HG02571 (cell line): ENCODE measurements around the gene ZNF324.
"Not testable (repeated sequence)": the region's sequence is repeated elsewhere in the genome, so short reads cannot be mapped to it uniquely, and the experiment has no call there.

ENCODE experiments used
- ATAC-seq: cut with Tn5 transposase; IDR thresholded peaks from one replicate; pipeline ENCODE4 v1.9.1; 2021; ENCODE audit warnings: mild to moderate bottlenecking, moderate library complexity; ENCODE audit not compliant: unreplicated experiment

ZNF324 gene

DNA sequence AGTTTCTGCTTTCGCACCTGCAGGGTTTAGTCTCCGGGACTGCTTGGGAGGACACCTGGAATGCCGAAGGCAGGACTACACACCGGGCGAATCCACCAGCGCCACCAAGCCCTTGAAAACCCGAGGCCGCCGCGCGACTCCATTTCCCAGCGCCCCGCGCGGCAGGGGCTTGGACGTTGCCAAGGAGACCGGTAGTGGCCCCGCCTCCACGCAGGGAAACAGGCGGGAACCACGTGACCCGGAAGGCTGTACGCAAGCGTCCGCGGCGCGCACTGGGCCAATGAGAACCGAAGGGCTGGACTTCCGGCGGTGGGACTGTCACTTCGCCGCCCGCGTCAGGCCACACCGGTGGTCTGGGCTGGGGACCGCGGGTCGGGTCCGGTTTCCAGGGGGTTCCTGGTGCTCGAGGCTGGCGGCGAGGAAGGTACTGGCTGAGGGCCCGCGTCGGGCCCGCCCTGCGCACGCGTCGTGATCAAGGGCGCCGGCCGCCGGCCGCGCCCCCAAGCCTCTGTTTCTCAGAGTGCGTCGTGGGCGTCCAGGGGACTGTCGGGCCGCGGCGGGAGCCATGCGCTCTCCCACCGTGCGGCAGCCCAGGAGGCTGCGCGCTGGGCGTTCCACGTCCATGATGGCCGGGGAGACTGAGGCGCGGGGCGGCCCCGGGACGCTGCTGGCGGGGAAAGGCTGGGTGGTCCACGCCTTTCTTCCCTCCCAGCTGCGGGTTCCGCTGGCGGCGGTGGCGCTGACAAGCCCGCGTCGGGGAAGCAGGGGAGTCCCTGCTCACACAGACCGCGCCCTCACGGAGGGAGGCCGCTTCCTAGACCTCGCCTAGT lies at the start of gene ZNF324:
Gene ZNF324, plus strand, starts transcription at position 321 of the 830 bp plus-strand sequence. CDS start 2,106 bp downstream, outside the sequence.
- ATAC-seq: peak; percentile 94

DNA sequence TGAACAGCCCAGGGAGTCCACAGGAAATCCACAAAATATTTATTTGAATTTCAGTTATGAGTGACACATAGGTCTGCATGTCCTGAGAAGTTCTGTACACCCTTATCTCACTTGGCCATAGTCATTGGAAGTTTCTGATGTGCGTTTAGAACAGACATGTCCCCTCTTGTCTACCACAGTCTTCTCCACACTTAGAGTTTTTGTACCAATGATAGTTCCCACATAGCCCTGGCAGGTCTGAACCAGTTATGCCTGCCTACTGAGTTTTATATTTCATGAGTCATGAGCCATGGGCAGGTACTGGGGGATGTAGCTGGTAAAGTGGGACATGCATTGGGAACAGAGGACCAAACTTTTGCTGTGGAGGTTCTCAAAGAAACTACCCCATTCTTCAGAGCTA lies 38.3 kb upstream of the ZNF324 start:
- ATAC-seq: no peak

DNA sequence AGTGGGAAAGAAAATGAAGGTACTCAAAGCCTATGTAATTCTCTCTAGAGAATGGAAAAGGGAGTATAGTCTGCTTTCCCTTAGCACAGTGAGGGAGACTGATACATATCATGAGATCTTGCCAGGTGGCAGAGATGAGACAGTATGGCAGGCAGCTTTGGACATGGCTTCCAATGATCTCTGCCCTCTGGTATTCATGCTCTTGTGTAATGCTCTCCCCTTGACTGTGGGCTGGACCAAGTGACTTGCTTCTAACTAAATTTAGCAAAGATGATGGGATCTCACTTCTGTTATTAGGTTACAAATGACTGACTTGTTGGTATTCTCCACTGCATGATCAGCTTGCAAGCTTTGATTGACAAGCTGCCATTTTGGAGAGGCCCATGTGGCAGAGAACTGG lies 37.1 kb upstream of the ZNF324 start:
- no peak for ATAC-seq

DNA sequence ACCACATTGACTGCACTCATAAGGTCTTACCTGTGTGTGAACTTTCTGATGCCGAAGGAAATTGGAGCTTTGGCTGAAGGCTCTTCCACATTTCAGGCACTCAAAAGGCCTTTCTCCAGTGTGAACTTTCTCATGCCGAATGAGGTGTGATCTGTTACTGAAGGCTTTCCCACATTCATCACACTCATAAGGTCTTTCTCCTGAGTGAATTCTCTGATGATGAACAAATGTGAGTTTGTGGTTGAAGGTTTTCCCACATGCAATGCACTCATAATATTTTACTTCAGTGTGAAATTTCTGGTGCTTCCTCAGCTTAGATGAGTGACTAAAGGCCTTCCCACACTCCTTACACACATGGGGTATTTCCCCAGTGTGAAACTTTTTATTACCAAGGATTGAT lies 32.7 kb upstream of the ZNF324 start:
- no peak for ATAC-seq

DNA sequence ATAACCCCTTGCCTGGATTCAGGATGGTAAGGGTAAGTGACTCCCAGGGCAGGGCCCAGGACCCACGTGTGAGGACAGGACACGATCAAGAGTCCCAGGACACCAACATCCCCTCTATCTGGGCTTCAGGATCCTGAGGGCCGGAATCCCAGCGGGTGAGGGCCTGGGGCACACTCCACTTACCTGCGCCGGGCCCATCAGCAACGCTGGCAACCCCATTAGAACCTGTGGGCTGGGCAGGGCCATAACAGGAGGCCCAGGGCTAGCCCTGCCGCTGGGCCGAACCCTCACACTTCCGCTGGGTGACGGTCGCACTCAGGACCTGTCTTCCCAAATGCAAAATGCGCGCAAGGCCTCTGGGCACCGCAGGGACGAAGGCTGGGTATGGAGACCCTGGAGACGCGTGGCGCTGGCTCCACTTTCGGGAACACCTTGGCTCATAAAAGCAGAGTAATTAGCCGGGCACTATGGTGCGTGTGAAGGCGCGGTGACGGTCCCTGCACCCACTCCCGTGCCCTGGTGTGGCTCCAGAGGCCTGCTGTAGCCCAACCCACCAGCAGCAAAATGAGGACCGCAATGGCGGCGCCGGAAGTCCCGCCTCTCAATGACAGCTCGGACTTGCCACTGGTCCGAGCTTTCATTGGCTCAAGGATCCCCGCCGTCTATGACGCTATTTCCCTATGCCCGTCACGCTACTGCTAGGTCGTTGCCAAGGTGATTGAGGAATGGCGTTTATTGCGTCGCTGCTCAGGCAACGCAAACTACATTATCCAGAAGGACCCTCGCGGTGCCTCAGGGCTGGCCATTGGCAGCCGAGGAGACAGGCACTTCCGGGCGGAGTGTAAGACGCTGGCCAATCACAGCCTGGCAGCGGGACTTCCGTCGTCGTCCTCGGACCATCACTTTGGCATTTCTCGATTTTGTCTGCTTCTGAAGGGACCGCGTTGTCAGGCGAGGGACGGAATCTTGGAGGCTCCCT lies 27.0 kb upstream of the ZNF324 start, which contains the start of gene ZNF132:
Gene ZNF132, minus strand, starts transcription at position 578 of the 979 bp plus-strand sequence. Its CDS starts 332 bp downstream, at position 246.
- ATAC-seq: peak; percentile 91

DNA sequence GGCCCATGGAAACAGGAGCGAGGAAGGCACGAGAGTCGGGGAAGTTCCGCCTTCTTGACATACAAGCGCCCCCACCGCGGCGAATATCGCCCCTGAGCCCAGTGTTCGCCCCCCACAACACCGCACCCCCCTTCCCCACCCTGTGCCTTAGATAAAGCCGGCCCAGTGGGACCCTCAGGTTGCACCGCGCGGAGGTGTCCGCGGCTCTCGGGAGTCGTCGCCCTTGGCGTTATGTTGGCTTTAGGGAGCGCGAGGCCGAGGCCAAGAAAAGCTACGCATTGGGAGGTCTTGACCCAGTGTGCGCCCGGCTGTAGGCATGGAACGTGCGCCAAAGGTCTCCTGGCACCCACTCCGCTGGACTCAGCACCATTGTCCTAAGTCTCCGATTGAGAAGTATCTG lies 26.3 kb upstream of the ZNF324 start:
- ATAC-seq: no peak

DNA sequence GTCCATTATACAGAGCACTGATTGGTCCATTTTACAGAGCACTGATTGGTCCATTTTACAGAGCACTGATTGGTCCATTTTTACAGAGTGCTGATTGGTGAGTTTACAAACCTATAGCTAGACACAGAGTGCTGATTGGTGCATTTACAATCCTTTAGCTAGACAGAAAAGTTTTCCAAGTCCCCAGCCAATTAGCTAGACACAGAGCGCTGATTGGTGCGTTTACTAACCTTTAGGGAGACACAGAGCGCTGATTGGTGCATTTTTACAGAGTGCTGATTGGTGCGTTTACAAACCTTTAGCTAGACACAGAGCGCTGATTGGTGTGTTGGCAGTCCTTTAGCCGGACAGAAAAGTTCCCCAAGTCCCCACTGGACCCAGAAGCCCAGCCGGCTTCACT lies 23.9 kb upstream of the ZNF324 start:
- not testable (repeated sequence) for ATAC-seq

DNA sequence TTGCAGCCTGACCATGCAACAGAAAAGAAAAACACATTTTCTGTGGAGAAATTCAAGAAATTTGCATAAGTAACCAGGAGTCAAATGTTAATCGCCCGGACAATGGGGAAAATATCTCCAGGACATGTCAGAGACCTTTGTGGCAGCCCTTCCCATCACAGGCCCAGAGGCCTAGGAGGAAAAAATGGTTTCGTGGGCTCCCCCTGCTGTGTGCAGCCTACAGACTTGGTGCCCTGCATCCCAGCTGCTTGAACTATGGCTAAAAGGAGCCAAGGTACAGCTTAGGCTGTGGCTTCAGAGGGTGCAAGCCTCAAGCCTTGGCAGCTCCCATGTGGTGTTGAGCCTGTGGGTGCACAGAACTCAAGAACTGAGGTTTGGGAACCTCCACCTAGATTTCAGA lies 18.0 kb upstream of the ZNF324 start:
- not testable (repeated sequence) for ATAC-seq

DNA sequence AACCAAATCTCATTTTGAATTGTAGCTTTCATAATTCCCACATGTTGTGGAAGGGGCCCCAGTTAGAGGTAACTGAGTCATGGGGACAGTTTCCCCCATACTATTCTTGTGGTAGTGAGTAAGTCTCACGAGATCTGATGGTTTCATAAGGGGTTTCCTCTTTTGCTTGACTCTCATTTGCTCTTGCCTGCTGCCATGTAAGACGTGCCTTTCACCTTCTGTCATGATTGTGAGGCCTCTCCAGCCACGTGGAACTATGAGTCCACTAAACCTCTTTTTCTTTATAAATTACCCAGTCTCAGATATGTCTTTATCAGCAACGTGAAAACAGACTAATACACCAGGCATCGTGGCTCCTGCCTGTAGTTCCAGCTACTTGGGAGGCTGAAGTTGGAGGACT lies 16.9 kb upstream of the ZNF324 start:
- ATAC-seq: not testable (repeated sequence)

DNA sequence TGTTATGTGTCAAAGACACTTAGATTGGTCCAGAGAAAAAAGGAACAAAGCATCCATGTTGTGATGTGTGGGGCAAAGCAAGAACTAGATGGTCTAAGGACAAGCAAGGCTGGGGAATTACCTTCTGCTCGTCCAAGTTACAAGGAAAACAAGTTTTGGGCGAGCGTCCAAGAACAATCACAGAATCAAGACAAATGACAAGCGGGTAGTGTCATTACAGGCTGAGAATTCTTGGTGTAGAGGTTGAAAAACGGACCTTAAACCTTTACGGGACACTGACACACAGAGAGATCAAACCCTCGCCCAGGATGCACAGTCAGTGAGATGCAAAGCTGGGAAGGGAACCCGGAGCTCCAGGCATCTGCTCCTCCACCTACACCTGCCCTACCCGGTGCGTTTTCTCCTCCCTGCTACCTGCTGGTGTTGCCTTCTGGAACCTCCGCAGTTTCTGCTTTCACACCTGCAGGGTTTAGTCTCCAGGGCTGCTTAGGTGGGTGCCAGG lies 16.0 kb upstream of the ZNF324 start:
- ATAC-seq: no peak

DNA sequence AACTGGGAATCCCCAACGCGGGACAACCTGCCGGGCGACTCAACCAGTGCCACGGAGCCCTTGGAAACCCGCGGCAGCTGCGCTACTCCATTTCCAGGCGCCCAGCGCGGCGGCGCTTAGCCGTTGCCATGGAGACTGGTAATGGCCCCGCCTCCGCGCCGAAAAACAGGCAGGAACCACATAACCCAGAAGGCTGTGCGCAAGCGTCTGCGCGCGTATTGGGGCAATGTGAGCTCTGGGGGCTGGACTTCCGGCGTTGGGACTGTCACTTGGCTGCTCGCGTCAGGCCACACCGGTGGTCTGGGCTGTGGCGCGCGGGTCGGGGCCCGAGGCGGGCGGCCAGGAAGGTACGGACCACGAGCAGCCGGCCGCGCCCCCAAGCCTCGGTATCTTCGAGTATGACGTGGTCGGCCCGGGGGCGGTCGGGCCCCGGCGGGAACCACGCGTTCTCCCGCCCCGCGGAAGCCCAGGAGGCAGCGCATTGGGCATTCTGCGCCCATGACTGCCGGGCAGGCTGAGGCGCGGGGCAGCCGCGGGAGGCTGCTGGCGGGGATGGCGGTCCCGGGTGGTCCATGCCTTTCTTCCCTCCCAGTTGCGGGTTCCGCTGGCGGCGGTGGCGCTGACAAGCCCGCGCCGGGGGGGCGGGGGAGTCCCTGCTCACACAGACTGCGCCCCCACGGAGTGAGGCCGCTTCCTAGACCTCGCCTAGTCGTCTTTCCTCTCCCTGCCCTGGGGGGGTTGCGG lies 15.3 kb upstream of the ZNF324 start, which contains the start of gene ZNF324B:
Gene ZNF324B, plus strand, starts transcription at position 265 of the 744 bp plus-strand sequence. CDS start 2,080 bp downstream, outside the sequence.
- peak; percentile 90 for ATAC-seq

DNA sequence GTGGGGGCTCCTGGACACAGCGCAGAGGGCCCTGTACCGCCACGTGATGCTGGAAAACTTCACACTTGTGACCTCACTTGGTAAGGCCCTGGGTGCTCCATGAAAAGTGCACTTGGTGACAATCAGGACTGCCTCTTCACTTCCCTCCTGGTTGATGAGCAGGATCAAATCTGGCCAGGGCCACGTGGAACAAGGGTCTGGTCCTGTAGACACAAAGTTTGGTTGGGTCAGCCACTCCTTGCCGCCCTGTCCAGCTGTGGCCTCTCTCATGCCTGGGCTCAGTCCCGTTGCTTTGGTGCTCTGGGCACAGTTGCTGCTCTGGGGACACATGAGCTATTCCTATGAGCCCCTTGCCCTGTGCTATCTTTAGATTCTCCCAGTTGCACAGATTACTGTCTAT lies 13.1 kb upstream of the ZNF324 start:
- ATAC-seq: no peak

DNA sequence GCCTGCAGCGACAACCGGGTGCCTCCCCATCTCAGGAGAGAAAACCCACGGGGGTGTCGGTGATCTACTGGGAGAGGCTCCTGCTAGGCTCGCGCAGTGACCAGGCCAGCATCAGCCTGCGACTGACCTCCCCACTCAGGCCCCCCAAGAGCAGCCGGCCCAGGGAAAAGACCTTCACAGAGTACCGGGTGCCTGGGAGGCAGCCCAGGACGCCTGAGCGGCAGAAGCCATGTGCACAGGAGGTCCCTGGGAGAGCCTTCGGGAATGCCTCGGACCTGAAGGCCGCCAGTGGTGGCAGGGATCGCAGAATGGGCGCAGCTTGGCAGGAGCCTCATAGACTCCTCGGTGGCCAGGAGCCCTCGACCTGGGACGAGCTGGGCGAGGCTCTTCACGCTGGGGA lies 11.6 kb upstream of the ZNF324 start:
- no peak for ATAC-seq

DNA sequence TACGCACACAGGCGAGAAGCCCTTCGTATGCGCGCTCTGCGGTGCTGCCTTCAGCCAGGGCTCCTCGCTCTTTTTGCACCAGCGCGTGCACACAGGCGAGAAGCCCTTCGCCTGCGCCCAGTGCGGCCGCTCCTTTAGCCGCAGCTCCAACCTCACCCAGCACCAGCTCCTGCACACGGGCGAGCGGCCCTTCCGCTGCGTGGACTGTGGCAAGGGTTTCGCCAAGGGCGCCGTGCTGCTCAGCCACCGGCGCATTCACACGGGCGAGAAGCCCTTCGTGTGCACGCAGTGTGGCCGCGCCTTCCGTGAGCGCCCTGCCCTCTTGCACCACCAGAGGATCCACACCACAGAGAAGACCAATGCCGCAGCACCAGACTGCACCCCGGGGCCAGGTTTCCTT lies 10.8 kb upstream of the ZNF324 start:
- no peak for ATAC-seq

DNA sequence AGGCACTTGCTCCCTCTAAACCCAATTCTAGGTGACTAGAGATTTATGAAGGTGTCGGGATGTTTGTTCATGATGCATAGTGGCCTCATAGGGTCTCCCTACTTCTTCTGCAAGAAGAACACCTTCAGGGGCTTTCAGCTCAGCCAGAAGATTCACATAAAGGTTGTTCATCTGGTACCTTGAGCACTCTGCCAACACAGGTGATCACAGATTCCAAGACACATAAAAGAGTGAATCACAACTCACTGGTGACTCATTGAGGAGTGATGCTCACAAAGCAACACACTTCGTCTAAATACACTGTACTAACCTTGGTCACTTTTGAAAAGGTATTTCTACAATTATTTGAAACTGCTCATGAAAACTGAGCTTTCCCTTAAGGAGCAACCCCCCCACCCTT lies 6.8 kb upstream of the ZNF324 start:
- no peak for ATAC-seq

DNA sequence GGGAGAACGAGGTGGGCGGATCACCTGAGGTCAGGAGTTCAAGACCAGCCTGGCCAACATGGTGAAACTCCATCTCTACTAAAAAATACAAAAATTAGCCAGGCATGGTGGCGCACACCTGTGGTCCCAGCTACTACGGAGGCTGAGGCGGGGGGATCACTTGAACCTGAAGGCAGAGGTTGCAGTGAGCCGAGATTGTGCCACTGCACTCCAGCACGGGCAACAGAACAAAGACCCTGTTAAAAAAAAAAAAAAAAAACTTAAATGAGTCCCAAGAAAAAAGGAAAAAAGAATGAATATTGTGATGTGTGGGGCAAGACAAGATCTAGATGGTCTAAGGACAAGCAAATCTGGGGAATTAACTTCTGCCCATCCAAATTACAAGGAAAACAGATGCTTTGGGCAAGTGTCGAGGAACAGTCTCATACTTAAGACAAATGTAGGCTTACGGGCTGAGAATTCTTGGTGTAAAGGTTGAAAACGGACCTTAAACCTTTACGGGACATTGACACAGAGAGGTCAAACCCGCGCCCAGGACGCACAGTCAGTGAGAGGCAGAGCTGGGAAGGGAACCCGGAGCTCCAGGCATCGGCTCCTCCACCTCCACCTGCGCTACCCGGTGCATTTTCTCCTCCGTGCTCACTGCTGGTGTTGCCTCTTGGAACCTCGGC lies 656 bp upstream of the ZNF324 start:
- peak; percentile 20 for ATAC-seq

DNA sequence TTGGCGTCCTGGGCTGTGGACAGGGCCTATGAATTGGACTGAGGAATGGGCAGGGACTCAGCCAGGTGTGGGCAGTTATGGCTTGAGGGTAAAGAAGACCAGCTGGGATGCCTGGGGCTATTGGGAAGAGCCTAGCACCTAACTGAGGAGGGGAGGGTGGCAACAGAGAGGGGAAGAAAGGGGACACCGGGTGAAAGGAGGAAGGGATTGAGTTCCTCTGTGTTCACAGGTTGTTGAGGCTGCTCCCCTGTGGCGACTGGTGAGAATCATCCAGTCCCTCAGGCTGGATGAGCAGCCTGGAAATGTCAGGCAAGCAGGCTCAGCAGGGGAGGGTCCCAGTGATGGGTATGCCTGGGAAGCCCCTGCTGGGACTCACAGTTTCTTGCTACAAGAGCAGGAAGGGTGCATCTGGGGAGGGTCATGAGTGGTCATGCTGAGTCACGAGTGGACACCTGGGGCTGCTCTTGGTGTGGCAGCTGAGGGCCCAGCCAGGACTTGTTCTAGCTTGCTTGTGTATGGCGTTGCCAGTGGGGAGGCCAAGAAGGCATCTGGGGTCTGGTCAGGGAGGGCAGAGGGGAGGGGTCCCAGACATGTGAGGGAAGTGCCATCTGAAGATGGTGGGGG lies 1.4 kb downstream of the ZNF324 start:
- ATAC-seq: no peak

DNA sequence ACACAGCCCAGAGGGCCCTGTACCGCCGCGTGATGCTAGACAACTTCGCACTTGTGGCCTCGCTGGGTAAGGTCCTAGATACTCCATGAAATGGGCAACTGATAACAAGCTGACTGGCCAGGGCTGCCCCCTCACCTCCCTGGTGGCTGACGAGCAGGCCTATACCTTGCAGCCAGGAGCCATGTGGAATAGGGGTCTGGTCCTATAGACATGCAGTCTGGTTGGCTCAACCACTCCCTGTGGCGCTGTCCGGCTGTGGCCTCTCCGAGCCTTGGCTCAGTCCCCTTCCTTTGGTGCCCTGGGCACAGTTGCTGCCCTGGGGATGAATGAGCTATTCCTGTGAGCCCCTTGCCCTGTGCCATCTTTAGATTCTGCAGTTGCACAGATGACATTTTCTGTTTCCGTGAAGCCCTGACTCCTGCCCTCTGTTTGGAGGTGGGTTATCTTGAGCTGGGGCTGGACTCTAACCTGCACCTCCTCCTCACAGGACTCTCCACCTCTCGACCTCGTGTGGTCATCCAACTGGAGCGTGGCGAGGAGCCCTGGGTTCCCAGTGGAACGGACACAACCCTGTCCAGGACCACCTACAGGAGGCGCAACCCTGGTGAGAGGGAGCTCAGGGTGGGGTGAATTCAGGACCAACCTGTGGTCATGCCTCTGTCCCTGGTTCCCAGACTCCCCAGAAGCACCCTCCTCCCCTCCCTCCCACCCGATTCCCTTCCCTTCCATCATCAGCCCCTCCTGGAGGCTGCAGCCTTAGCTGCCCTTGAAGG lies 2.5 kb downstream of the ZNF324 start:
- ATAC-seq: no peak
